Right renal pelvis (tissue), 4 donors: Measurements from ENCODE around the gene TOMM22. TPM values are rescaled to one million over a fixed set of nuclear protein-coding genes. Genes with fewer than 3 reads are reported as not detected.

ENCODE experiments used
- DNase-seq, 4 donors: peaks; one replicate each; pipeline ENCODE4 v3.0.0-alpha.2; 2013; ENCODE audit warnings: low read depth in 4 of 4, low spot score in 3 of 4, missing footprints in 1 of 4
- polyA plus RNA-seq, 4 donors: library from polyadenylated mRNA; unstranded; fragments of 120-200 nt; gene quantifications; one replicate each; pipeline ENCODE4 v1.2.1, GENCODE V29; 2013; ENCODE audit not compliant: insufficient read length in 4 of 4

Gene TOMM22
- polyA plus RNA-seq, 4 donors: 96.7 to 105 (median 101) TPM

DNA sequence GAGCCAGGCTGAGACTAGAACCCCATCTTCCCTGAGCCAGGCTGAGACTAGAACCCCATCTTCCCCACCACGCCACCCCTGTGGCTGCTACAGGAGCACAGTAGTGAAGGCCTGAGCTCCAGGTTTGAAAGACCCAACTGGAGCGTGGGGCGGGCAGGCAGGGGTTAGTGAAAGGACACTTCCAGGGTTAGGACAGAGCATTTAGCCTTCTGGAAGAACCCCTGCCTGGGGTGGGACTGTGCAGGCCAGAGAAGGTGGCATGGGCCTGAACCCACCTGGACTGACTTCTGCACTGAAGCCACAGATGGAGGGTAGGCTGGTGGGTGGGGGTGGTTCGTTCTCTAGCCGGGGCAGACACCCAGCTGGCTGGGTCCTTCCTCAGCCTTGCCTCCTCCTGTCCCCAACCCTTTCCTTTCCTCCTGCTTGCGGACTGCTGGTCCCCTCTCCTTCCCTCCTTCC lies 50.0 kb downstream of the TOMM22 start:
- no peak for DNase-seq

DNA sequence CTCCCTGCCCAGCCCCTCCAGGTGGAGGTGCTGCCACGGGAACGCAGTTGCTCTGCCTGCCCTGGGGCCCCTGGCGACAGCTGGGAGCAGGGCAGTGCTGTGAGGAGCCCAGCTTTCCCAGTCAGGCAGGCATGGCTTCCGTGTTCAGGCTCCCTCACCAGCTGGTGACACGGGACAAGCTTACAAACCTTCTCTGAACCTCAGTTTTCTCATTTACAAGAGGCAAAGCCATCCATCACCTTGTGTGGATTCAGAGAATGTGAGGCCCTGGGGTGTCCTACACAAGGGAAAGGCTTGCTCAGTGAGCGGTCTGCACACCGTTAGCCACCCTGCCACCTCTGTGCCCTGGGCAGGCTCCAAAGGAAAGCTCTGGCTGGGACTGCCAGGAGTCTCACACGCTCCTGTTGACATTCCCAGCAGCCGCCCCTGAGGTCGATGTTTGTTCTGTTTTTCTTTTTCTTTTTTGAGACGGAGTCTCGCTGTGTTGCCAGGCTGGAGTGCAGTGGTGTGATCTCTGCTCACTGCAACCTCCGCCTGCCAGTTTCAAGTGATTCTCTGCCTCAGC lies 50.6 kb downstream of the TOMM22 start:
- no peak for DNase-seq

DNA sequence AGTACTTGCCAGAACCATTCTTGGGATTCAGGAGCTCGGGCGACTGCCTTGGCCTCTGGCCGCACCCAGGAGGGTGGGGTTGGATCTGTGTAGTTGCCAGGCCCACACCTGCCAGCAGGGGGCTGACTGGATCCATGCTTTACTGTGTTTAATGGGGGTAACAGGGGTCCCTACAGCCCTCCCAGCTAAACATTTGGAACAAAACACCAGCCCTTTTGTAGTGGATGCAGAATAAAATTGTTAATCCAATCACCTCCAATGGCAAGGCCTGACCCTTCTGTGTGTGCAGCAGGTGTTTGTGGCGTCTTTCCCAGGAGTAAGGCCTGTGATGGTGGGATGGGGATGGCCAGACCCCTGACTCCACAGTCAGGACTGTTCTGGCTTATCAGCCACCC lies 51.6 kb downstream of the TOMM22 start:
- no peak for DNase-seq

DNA sequence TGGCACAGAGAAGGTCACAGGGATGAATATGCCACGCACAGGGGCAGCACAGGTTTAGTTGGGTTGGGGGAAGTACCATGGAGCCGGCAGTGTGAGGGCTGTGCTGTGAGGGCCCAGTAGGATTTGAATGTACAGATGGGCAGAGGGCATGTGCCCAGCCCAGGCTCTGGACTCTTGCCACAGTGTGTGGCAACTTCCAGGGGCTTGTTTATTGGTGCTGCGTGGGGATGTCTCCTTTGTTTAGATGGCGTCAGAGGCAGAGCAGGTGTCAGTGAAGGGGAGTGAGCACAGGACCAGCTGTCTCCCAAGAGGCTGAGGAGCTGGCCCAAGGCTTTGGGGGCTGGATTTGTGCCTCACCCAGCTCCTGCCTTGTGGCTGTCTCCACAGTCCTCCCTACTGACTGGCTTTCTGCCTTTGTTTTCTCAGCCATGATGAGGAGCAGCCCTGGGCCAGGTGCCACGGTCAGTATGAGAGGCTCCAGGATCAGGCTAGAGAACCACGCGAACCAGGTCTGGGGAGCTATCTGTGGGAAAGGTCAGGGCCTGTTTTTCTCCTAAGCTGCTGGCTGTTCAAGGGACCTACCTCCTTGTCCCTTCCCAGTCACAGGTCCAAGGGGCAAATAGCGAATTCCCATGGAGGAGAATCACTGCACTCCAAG lies 52.1 kb downstream of the TOMM22 start:
- no peak for DNase-seq

DNA sequence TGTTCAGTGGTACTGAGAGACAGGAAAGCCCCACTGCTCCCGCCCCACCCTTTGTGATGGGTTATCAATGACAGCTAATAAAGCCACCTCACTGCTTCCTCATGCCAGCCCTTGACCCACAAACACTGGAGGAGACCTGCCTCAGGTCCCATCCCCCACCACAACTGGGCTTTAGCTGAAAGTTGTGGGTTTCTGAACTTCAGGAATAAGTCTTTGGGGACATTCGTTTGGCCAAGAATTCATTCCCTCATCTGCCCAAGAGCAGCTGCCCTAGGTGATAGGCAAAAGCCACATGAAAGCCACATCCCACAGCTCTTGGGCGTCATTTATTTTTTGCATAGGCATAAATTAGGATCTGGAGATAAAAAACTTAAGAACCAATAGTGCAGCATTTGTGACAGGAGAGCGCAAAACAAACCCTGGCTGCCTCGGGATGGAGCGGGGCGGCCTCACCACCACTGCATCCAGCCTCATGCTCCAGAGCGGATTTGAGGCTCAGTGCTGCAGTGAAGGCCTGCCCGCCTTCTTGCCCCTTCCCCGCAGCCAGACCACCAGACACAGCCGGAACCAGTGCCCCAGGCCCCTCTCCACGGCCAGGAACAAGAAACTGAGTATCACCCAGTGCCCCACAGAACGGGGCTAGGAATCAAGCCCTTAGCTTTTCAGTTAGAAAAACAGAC lies 52.8 kb downstream of the TOMM22 start:
- no peak for DNase-seq

Other genes starting within 250 kb of the TOMM22 start
- gene KCNJ4, start 226.8 kb upstream of the TOMM22 start, polyA plus RNA-seq: under 1 TPM; 0.17 to 0.51 (median 0.28) TPM
- 10 to 100 TPM; 12.5 to 15.2 (median 13.4) TPM for gene KDELR3, start 213.9 kb upstream of the TOMM22 start, polyA plus RNA-seq
- gene DDX17, start 175.6 kb upstream of the TOMM22 start, polyA plus RNA-seq: 100 to 1,000 TPM; 741 to 959 (median 857) TPM
- 1 to 10 TPM; 4.1 to 5.3 (median 5.0) TPM for gene DMC1, start 111.8 kb upstream of the TOMM22 start, polyA plus RNA-seq
- 1 to 10 TPM; 4.3 to 8.0 (median 5.0) TPM for gene FAM227A, start 25.6 kb upstream of the TOMM22 start, polyA plus RNA-seq
- 10 to 100 TPM; 57.3 to 61.9 (median 61.2) TPM for gene CBY1, start 25.3 kb upstream of the TOMM22 start, polyA plus RNA-seq
- 10 to 100 TPM; 37.9 to 45.2 (median 40.3) TPM for gene JOSD1, start 19.0 kb downstream of the TOMM22 start, polyA plus RNA-seq
- 10 to 100 TPM; 41.4 to 48.3 (median 42.6) TPM for gene GTPBP1, start 24.0 kb downstream of the TOMM22 start, polyA plus RNA-seq
- 10 to 100 TPM; 54.3 to 67.7 (median 56.6) TPM for gene SUN2, start 74.0 kb downstream of the TOMM22 start, polyA plus RNA-seq
- gene DNAL4, start 112.2 kb downstream of the TOMM22 start, polyA plus RNA-seq: 10 to 100 TPM; 36.4 to 42.1 (median 36.7) TPM
- 1 to 10 TPM; 4.6 to 5.2 (median 4.7) TPM for gene NPTXR, start 162.1 kb downstream of the TOMM22 start, polyA plus RNA-seq
- 10 to 100 TPM; 37.2 to 47.8 (median 40.3) TPM for gene CBX6, start 190.3 kb downstream of the TOMM22 start, polyA plus RNA-seq